ENCODE data around the gene WNK2.

- no peak for TF ChIP-seq POLR2A (IDR thresholded peaks at IDR 0.05; ENCODE audit: low read depth, low read length)
- TF ChIP-seq POLR2AphosphoS5 (IDR thresholded peaks at IDR 0.05; ENCODE audit: low read depth, low read length) = no peak
- no peak for TF ChIP-seq TAF1 (IDR thresholded peaks at IDR 0.05; ENCODE audit: low read depth, low read length)
- no peak for TF ChIP-seq PAX5 (IDR thresholded peaks at IDR 0.05; ENCODE audit: insufficient read depth, low read length, severe bottlenecking)
- no peak for TF ChIP-seq SPI1 (IDR thresholded peaks at IDR 0.05; ENCODE audit: low read depth, low read length)
Observed at GRCh38 chr9:93173365-93174051, 10.4 kb upstream of the WNK2 start.
